Measurements from ENCODE around the gene DIAPH3.

DIAPH3 gene

DNA sequence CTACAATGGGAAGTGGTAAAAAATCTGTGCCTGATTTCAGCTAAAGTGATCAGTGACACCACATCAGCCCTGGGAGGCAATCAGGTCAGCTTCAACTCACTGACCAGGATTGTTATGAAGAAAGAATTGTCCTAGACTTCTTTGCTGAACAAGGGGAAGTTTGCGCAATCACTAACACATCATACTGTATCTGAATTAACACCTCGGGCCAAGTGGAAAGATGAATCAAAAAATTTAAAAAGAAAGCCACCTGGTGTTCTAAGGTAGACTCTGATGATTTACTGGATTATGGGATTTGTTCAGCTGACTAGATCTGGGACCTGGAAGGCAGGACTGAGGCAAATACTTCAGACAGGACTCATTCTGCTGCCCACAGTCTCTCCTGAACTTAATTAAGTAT is 161.8 kb downstream of the DIAPH3 start:
- DNase-seq (ENCODE audit: low spot score): no peak
- in situ Hi-C loops (cut with MboI; ENCODE audit: low pct_unique_long_range_greater_than_20kb, low sequenced_read_pairs, unreplicated experiment): no loop called here
- TF ChIP-seq, protein P1, sequence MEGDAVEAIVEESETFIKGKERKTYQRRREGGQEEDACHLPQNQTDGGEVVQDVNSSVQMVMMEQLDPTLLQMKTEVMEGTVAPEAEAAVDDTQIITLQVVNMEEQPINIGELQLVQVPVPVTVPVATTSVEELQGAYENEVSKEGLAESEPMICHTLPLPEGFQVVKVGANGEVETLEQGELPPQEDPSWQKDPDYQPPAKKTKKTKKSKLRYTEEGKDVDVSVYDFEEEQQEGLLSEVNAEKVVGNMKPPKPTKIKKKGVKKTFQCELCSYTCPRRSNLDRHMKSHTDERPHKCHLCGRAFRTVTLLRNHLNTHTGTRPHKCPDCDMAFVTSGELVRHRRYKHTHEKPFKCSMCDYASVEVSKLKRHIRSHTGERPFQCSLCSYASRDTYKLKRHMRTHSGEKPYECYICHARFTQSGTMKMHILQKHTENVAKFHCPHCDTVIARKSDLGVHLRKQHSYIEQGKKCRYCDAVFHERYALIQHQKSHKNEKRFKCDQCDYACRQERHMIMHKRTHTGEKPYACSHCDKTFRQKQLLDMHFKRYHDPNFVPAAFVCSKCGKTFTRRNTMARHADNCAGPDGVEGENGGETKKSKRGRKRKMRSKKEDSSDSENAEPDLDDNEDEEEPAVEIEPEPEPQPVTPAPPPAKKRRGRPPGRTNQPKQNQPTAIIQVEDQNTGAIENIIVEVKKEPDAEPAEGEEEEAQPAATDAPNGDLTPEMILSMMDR (IDR thresholded peaks at IDR 0.05; ENCODE audit: extremely low read depth, insufficient read depth, missing control alignments): no peak

DNA sequence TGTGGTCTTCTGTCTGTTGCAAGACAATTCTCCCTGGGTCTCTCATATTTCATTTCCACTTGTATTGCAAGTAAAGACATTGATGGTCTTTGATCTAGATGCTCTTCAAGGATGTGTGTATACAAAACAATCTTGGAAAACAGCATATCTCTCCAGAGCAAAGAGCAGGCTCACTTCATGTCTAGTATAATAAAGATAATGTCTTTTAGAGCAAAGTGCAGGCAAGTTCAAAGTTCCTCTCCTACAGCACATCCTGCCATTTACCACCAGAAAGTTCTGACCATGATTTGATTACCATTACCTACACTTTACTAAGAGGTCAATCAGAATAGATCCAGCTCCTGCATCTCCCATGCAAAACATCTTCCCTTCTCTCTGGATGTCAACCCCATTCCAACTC is 162.8 kb downstream of the DIAPH3 start:
- TF ChIP-seq, protein P1 (IDR thresholded peaks at IDR 0.05; ENCODE audit: extremely low read depth, insufficient read depth, missing control alignments): no peak
- DNase-seq (ENCODE audit: low spot score): no peak
- in situ Hi-C loops (cut with MboI; ENCODE audit: low pct_unique_long_range_greater_than_20kb, low sequenced_read_pairs, unreplicated experiment): no loop called here

DNA sequence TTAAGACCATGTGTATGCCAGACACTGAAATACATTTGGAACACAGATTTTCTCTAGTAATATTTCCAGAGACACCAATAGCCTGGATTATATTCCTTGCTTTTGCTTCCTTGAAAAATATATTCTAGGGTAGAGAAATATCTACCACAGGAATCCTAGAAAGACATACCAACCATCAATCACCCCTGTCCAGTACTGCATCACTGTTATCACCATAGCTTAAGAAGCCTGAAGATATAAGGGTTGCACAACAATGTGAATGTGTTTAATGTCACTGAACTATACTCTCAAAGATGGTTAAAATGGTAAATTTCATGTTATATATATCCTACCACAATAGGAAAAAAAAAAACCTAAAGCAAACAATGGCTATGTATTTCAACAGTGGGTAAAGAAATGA is 163.6 kb downstream of the DIAPH3 start:
- no peak for DNase-seq (ENCODE audit: low spot score)
- TF ChIP-seq, protein P1 (IDR thresholded peaks at IDR 0.05; ENCODE audit: extremely low read depth, insufficient read depth, missing control alignments): no peak
- in situ Hi-C loops (cut with MboI; ENCODE audit: low pct_unique_long_range_greater_than_20kb, low sequenced_read_pairs, unreplicated experiment): no loop called here

DNA sequence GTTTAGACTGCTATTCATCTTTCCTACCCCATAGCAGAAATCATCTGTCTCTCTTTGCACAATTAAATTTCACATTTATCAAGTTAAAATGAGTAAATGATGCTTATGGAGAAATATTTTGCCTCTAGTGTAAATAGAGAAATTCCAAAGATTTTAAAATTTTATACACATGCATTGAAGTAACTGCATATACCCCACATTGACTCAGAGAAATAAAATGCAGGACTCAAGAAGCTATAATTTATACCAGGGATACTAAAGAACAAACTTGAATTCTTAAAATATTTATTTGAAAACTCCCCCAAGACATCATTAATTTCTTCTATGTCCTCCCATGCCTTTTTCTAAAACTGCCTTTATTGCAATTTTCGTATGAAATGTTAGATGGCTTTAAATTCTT is 165.8 kb downstream of the DIAPH3 start:
- TF ChIP-seq, protein P1 (IDR thresholded peaks at IDR 0.05; ENCODE audit: extremely low read depth, insufficient read depth, missing control alignments): no peak
- in situ Hi-C loops (cut with MboI; ENCODE audit: low pct_unique_long_range_greater_than_20kb, low sequenced_read_pairs, unreplicated experiment): no loop called here
- no peak for DNase-seq (ENCODE audit: low spot score)

DNA sequence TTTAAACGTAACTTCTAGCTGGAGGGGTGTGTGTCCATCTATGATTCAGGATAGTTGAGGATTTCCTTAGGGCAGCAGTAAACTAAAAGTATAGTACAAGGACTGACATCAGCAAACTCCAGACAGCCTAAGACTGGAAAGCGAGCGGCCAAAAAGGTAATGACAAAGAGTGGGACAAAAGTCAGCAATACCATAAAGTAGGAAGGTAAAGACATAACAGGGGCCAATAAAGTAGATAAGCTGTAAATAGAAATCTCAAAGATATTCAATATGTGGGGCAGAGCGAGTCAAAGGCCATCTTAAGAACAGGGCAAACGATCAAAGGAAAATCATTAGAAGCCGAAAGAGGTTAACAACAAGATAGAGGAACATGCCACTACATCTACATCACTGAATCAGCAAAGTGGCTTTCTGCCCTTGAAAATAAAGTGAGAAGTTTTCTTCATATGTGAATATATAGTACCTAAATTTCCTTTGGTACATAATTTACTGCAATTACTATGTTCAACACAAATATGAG is 167.2 kb downstream of the DIAPH3 start:
- in situ Hi-C loops (cut with MboI; ENCODE audit: low pct_unique_long_range_greater_than_20kb, low sequenced_read_pairs, unreplicated experiment): no loop called here
- TF ChIP-seq, protein P1 (IDR thresholded peaks at IDR 0.05; ENCODE audit: extremely low read depth, insufficient read depth, missing control alignments): no peak
- no peak for DNase-seq (ENCODE audit: low spot score)

DNA sequence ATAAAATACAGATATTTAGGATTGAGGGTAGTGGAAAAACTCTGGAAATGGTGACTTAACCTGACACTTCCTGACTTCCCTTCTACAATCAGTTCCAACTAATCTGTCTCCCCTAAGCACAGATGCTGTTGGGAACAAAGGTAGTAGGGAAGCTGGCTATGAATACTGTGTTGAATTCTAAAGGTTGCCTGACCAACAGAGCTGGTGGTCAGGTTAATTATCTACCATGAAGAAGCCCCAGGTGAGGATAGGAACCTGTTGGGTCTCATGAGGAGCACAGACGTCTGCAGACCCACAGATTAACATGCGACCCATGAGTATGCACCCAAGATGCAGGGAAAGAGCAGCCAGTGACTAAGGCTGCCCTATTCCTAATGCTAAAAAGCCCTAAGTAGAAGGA is 172.3 kb downstream of the DIAPH3 start:
- TF ChIP-seq, protein P1 (IDR thresholded peaks at IDR 0.05; ENCODE audit: extremely low read depth, insufficient read depth, missing control alignments): no peak
- in situ Hi-C loops (cut with MboI; ENCODE audit: low pct_unique_long_range_greater_than_20kb, low sequenced_read_pairs, unreplicated experiment): no loop called here

More for the DNA sequence above, 172.3 kb downstream of the DIAPH3 start:
- no peak for DNase-seq (ENCODE audit: low spot score)

All from GM13977 (cell line).